Measurements from ENCODE around the gene TLX2.

- TF ChIP-seq CTCF (IDR thresholded peaks at IDR 0.05) (no peak), POLR2AphosphoS5 (IDR thresholded peaks at IDR 0.05) (no peak)
These were observed 52.5 kb downstream of the TLX2 start for GRCh38 chr2:74566754-74567085.
